ENCODE results near the gene NYAP1. TPM values are rescaled to one million over a fixed set of nuclear protein-coding genes. Genes with fewer than 3 reads are reported as not detected.
"Not testable (repeated sequence)": the region's sequence is repeated elsewhere in the genome, so short reads cannot be mapped to it uniquely, and the experiment has no call there.

NYAP1 gene
- total and polyA plus RNA-seq, 5 experiments from 2014 or later, result 0.44 TPM; not detected in 4

- Mint-ChIP-seq H3K36me3 (peaks cover 0 to 3% (median 0%) of the 10 kb centered on the region in 3 donors), H3K4me1 (peaks cover 29 to 66% (median 62%) of the 10 kb centered on the region in 4 donors), H3K27ac (peak overlapping the region in 8 of 10 donors; percentile 45 to 83 (median 72)), H3K4me3 (peak overlapping the region; percentile 87 to 99 (median 92)), H3K9me3 (no peaks in the 10 kb centered on the region), H3K27me3 (peaks cover 0 to 2% (median 0%) of the 10 kb centered on the region in 5 donors)
- DNase-seq (no peak), ATAC-seq (no peak)
- POLR2A ChIA-PET, result interaction anchor here (1.4 to 2.2 kb wide), 2 partner anchors 10 to 16 kb away, joined by 3 to 11 read pairs; no protein-coding TSS in a partner anchor
Observed at GRCh38 chr7:100540073-100540723, 56.5 kb downstream of the NYAP1 start.

GRCh38 chr7:100541309-100541708 lies 57.6 kb downstream of the NYAP1 start:
- peak overlapping the region in 9 of 10 donors; percentile 20 to 99 (median 58) for H3K4me3 Mint-ChIP-seq
- ATAC-seq, H3K27me3 Mint-ChIP-seq, DNase-seq, H3K9me3 Mint-ChIP-seq, H3K36me3 Mint-ChIP-seq: not testable (repeated sequence)
- H3K4me1 Mint-ChIP-seq, result peaks cover 37 to 77% (median 74%) of the 10 kb centered on the region in 4 donors
- peak overlapping the region in 8 of 10 donors; percentile 0 to 90 (median 60) for H3K27ac Mint-ChIP-seq
- POLR2A ChIA-PET, result interaction anchor here (0.7 to 1.0 kb wide), 3 partner anchors 9 to 62 kb away, joined by 3 to 5 read pairs (median 5); partner anchors contain the start of gene TSC22D4

- Mint-ChIP-seq H3K9me3 (no peaks in the 10 kb centered on the region), H3K27ac (peak overlapping the region; percentile 81 to 96 (median 92)), H3K4me1 (peaks cover 51 to 95% (median 92%) of the 10 kb centered on the region in 4 donors), H3K27me3 (peaks cover 0 to 2% (median 0%) of the 10 kb centered on the region in 5 donors), H3K4me3 (peak overlapping the region; percentile 13 to 88 (median 64)), H3K36me3 (peaks cover 0 to 3% (median under 1%) of the 10 kb centered on the region in 3 donors)
- POLR2A ChIA-PET, result interaction anchor here (0.6 kb wide), 1 partner anchor 129 kb away, joined by 4 read pairs; no protein-coding TSS in a partner anchor
- DNase-seq (no peak), ATAC-seq (no peak)
Observed at GRCh38 chr7:100543586-100543985, 59.9 kb downstream of the NYAP1 start.

- Mint-ChIP-seq H3K4me3 (peak overlapping the region; percentile 12 to 88 (median 73)), H3K9me3 (no peaks in the 10 kb centered on the region), H3K4me1 (peaks cover 48 to 98% (median 92%) of the 10 kb centered on the region in 4 donors), H3K36me3 (peaks cover 0 to 5% (median 5%) of the 10 kb centered on the region in 3 donors), H3K27ac (peak overlapping the region; percentile 81 to 96 (median 92)), H3K27me3 (no peaks in the 10 kb centered on the region)
- POLR2A ChIA-PET, result interaction anchor here (0.6 to 3.3 kb wide), 8 partner anchors 10 to 128 kb away, joined by 4 to 14 read pairs (median 5); partner anchors contain the start of genes FBXO24, LRCH4, MEPCE and PPP1R35
- DNase-seq (no peak), ATAC-seq (no peak)
Observed at GRCh38 chr7:100544386-100544785, 60.7 kb downstream of the NYAP1 start.

Other genes starting within 250 kb of the NYAP1 start
- gene SPDYE3, start 176.2 kb upstream of the NYAP1 start, total RNA-seq, result not detected
- gene SPDYE3, start 176.2 kb upstream of the NYAP1 start, polyA plus RNA-seq, result 10 to 100 TPM in 1 of 3 donors, 1 to 10 TPM in 2; 4.8 to 10.9 (median 7.7) TPM
- 100 to 1,000 TPM; 129 to 130 TPM for gene PILRB, start 125.8 kb upstream of the NYAP1 start, total RNA-seq
- gene PILRB, start 125.8 kb upstream of the NYAP1 start, polyA plus RNA-seq, result 10 to 100 TPM in 1 of 3 donors, 1 to 10 TPM in 2; 2.5 to 14.6 (median 3.3) TPM
- 10 to 100 TPM in 1 of 2 experiments, 1 to 10 TPM in 1; 8.6 to 10.6 TPM for gene PILRA, start 110.4 kb upstream of the NYAP1 start, total RNA-seq
- under 1 TPM; 0.35 to 0.63 (median 0.60) TPM for gene PILRA, start 110.4 kb upstream of the NYAP1 start, polyA plus RNA-seq
- gene ZCWPW1, start 55.2 kb upstream of the NYAP1 start, total RNA-seq, result 10 to 100 TPM; 15.6 to 18.4 TPM
- gene ZCWPW1, start 55.2 kb upstream of the NYAP1 start, polyA plus RNA-seq, result 1 to 10 TPM; 3.1 to 9.3 (median 5.5) TPM
- gene MEPCE, start 54.1 kb upstream of the NYAP1 start, total RNA-seq, result 10 to 100 TPM; 64.8 to 66.8 TPM
- 10 to 100 TPM in 2 of 3 donors, 1 to 10 TPM in 1; 9.7 to 15.8 (median 11.3) TPM for gene MEPCE, start 54.1 kb upstream of the NYAP1 start, polyA plus RNA-seq
- gene PPP1R35, start 47.4 kb upstream of the NYAP1 start, total RNA-seq, result 10 to 100 TPM; 63.8 to 73.0 TPM
- gene PPP1R35, start 47.4 kb upstream of the NYAP1 start, polyA plus RNA-seq, result 10 to 100 TPM; 20.7 to 40.6 (median 27.0) TPM
- 1 to 10 TPM; 4.0 to 4.5 TPM for gene SPACDR, start 19.7 kb upstream of the NYAP1 start, total RNA-seq
- under 1 TPM in 2 of 3 donors, not detected in 1; 0.28 to 0.56 TPM for gene SPACDR, start 19.7 kb upstream of the NYAP1 start, polyA plus RNA-seq
- gene TSC22D4, start 4.7 kb upstream of the NYAP1 start, total RNA-seq, result 100 to 1,000 TPM; 128 to 129 TPM
- gene TSC22D4, start 4.7 kb upstream of the NYAP1 start, polyA plus RNA-seq, result 10 to 100 TPM; 30.3 to 35.9 (median 31.0) TPM
- 10 to 100 TPM; 19.0 to 22.0 TPM for gene AGFG2, start 55.3 kb downstream of the NYAP1 start, total RNA-seq
- 10 to 100 TPM in 2 of 3 donors, 1 to 10 TPM in 1; 5.8 to 13.6 (median 11.5) TPM for gene AGFG2, start 55.3 kb downstream of the NYAP1 start, polyA plus RNA-seq
- 100 to 1,000 TPM; 102 to 118 TPM for gene SAP25, start 90.0 kb downstream of the NYAP1 start, total RNA-seq
- gene SAP25, start 90.0 kb downstream of the NYAP1 start, polyA plus RNA-seq, result under 1 TPM in 1 of 3 donors, not detected in 2; 0.42 TPM
- 100 to 1,000 TPM; 447 to 454 TPM for gene LRCH4, start 102.2 kb downstream of the NYAP1 start, total RNA-seq
- 100 to 1,000 TPM; 131 to 180 (median 153) TPM for gene LRCH4, start 102.2 kb downstream of the NYAP1 start, polyA plus RNA-seq
- 1 to 10 TPM; 2.5 to 3.6 TPM for gene FBXO24, start 102.4 kb downstream of the NYAP1 start, total RNA-seq
- under 1 TPM; 0.60 to 0.95 (median 0.61) TPM for gene FBXO24, start 102.4 kb downstream of the NYAP1 start, polyA plus RNA-seq
- gene PCOLCE, start 118.4 kb downstream of the NYAP1 start, total RNA-seq, result 10 to 100 TPM in 1 of 2 experiments, 1 to 10 TPM in 1; 8.3 to 12.5 TPM
- 1 to 10 TPM in 1 of 3 donors, under 1 TPM in 2; 0.25 to 1.3 (median 0.64) TPM for gene PCOLCE, start 118.4 kb downstream of the NYAP1 start, polyA plus RNA-seq
- gene MOSPD3, start 128.6 kb downstream of the NYAP1 start, total RNA-seq, result 10 to 100 TPM; 13.0 to 16.4 TPM
- gene MOSPD3, start 128.6 kb downstream of the NYAP1 start, polyA plus RNA-seq, result 10 to 100 TPM; 16.0 to 21.0 (median 20.0) TPM
- gene TFR2, start 157.6 kb downstream of the NYAP1 start, total RNA-seq, result 1 to 10 TPM; 2.6 to 5.9 TPM
- gene TFR2, start 157.6 kb downstream of the NYAP1 start, polyA plus RNA-seq, result 1 to 10 TPM in 1 of 3 donors, under 1 TPM in 2; 0.51 to 1.3 (median 0.79) TPM
- gene ACTL6B, start 172.5 kb downstream of the NYAP1 start, total RNA-seq, result not detected
- gene ACTL6B, start 172.5 kb downstream of the NYAP1 start, polyA plus RNA-seq, result not detected
- 100 to 1,000 TPM; 117 to 118 TPM for gene GNB2, start 189.8 kb downstream of the NYAP1 start, total RNA-seq
- gene GNB2, start 189.8 kb downstream of the NYAP1 start, polyA plus RNA-seq, result 10 to 100 TPM; 34.8 to 42.4 (median 42.1) TPM
- gene GIGYF1, start 210.3 kb downstream of the NYAP1 start, total RNA-seq, result 100 to 1,000 TPM; 118 to 122 TPM
- 1 to 10 TPM in 2 of 3 donors, under 1 TPM in 1; 0.83 to 3.0 (median 1.0) TPM for gene GIGYF1, start 210.3 kb downstream of the NYAP1 start, polyA plus RNA-seq
- gene POP7, start 222.2 kb downstream of the NYAP1 start, total RNA-seq, result 10 to 100 TPM; 16.9 to 17.5 TPM
- 10 to 100 TPM; 32.6 to 41.7 (median 33.0) TPM for gene POP7, start 222.2 kb downstream of the NYAP1 start, polyA plus RNA-seq
- not detected for gene EPO, start 236.5 kb downstream of the NYAP1 start, total RNA-seq
- not detected for gene EPO, start 236.5 kb downstream of the NYAP1 start, polyA plus RNA-seq
- not detected for gene ZAN, start 249.7 kb downstream of the NYAP1 start, total RNA-seq
- gene ZAN, start 249.7 kb downstream of the NYAP1 start, polyA plus RNA-seq, result under 1 TPM in 1 of 3 donors, not detected in 2; 0.05 TPM